IMR-90 (cell line): ENCODE data around the gene DCLK1. TPM values are rescaled to one million over a fixed set of nuclear protein-coding genes. Genes with fewer than 3 reads are reported as not detected.

Source experiments
- ATAC-seq: fragments of 200-7000 bp; cut with Tn5 transposase; 2 replicates; pipeline ENCODE4 v1.9.1; 2020; ENCODE audit warnings: low read depth, mild to moderate bottlenecking, moderate library complexity
- BruUV-seq: library from RNA; stranded (reverse); fragments of 400-500 nt; replicated peaks from 2 replicates; lab custom pipeline; 2021; lab: Mats Ljungman, UMichigan
- CTCF ChIA-PET: fragments of 300-600 bp; formaldehyde crosslinking; extraction: SDS; loops from one replicate; lab custom pipeline; 2021; ENCODE audit warnings: antibody characterized with exemption; lab: Yijun Ruan, JAX
- POLR2A ChIA-PET: fragments of 300-600 bp; sonication (Branson Sonifier 250); formaldehyde crosslinking; loops from one replicate; lab custom pipeline; 2022; ENCODE audit warnings: antibody characterized with exemption; ENCODE audit not compliant: unreplicated experiment; lab: Charles Lee
- DNase-seq: peaks from one replicate; pipeline ENCODE4 v3.0.0; 2013
- H2AFZ ChIP-seq: replicated peaks from 2 replicates; pipeline ENCODE3; 2013; ENCODE audit warnings: low read length, mild to moderate bottlenecking; ENCODE audit not compliant: poor library complexity
- H2AK5ac ChIP-seq: 2 replicates; pipeline ENCODE4 v1.6.1; 2013; ENCODE audit warnings: low read depth, low read length, inconsistent platforms
- H2AK9ac ChIP-seq: replicated peaks from 2 replicates; pipeline ENCODE3; 2013; ENCODE audit warnings: mild to moderate bottlenecking, low read depth, low read length, moderate library complexity; ENCODE audit not compliant: poor library complexity
- H2BK120ac ChIP-seq: 2 replicates; pipeline ENCODE4 v1.6.1; 2013; ENCODE audit warnings: low read depth, low read length, inconsistent platforms
- H2BK15ac ChIP-seq: 3 replicates; pipeline ENCODE4 v1.6.1; 2013; ENCODE audit warnings: low read depth, low read length, inconsistent platforms
- H2BK20ac ChIP-seq: 2 replicates; pipeline ENCODE4 v1.6.1; 2013; ENCODE audit warnings: low read depth, mild to moderate bottlenecking, inconsistent platforms, low read length, moderate library complexity
- H2BK5ac ChIP-seq: 2 replicates; pipeline ENCODE4 v1.6.1; 2013; ENCODE audit warnings: mild to moderate bottlenecking, low read depth, low read length, inconsistent platforms; ENCODE audit not compliant: poor library complexity, severe bottlenecking
- H3K14ac ChIP-seq: replicated peaks from 2 replicates; pipeline ENCODE4 v1.6.1; 2013; ENCODE audit warnings: low read depth, low read length, inconsistent platforms
- H3K18ac ChIP-seq: 2 replicates; pipeline ENCODE4 v1.6.1; 2013; ENCODE audit warnings: low read depth, low read length, control low read depth
- H3K23ac ChIP-seq: 2 replicates; pipeline ENCODE4 v1.6.1; 2013; ENCODE audit warnings: low read depth, low read length, inconsistent platforms
- H3K27ac ChIP-seq: 2 replicates; pipeline ENCODE4 v1.5.1; 2013; ENCODE audit warnings: mild to moderate bottlenecking, control low read depth, low read length; ENCODE audit not compliant: insufficient read depth
- H3K27me3 ChIP-seq: 2 replicates; pipeline ENCODE4 v1.6.1; 2013; ENCODE audit warnings: low read length; ENCODE audit not compliant: control insufficient read depth, insufficient read depth
- H3K36me3 ChIP-seq: 2 replicates; pipeline ENCODE4 v1.6.1; 2013; ENCODE audit warnings: low read length, mixed read lengths; ENCODE audit not compliant: control insufficient read depth, insufficient read depth
- H3K4ac ChIP-seq: 2 replicates; pipeline ENCODE4 v1.6.1; 2013; ENCODE audit warnings: low read depth, low read length, inconsistent platforms
- H3K4me1 ChIP-seq: 2 replicates; pipeline ENCODE4 v1.6.1; 2013; ENCODE audit warnings: low read length, mixed read lengths; ENCODE audit not compliant: control insufficient read depth, insufficient read depth
- H3K4me2 ChIP-seq: 2 replicates; pipeline ENCODE4 v1.6.1; 2013; ENCODE audit warnings: low read depth, mild to moderate bottlenecking, control low read depth, low read length, moderate library complexity
- H3K4me3 ChIP-seq: 2 replicates; pipeline ENCODE4 v1.5.1; 2013; ENCODE audit warnings: low read depth, mild to moderate bottlenecking, control low read depth, low read length, moderate library complexity; ENCODE audit not compliant: insufficient read depth
- H3K56ac ChIP-seq: 2 replicates; pipeline ENCODE4 v1.6.1; 2013; ENCODE audit warnings: low read length, inconsistent platforms; ENCODE audit not compliant: insufficient read depth; ENCODE audit errors: extremely low read depth
- H3K79me1 ChIP-seq, 2 experiments: 2 replicates each; pipeline ENCODE4 v1.6.1; 2013; ENCODE audit warnings: low read length in 2 of 2, inconsistent platforms in 1 of 2, low read depth in 1 of 2
- H3K9ac ChIP-seq: 2 replicates; pipeline ENCODE4 v1.6.1; 2013; ENCODE audit warnings: low read depth, low read length, control low read depth
- H3K9me1 ChIP-seq: 2 replicates; pipeline ENCODE4 v1.6.1; 2013; ENCODE audit warnings: low read length, inconsistent platforms; ENCODE audit not compliant: insufficient read depth
- H3K9me3 ChIP-seq: 2 replicates; pipeline ENCODE4 v1.6.1; 2013; ENCODE audit warnings: low read length; ENCODE audit not compliant: control insufficient read depth, insufficient read depth
- H4K20me1 ChIP-seq: 2 replicates; pipeline ENCODE4 v1.6.1; 2013; ENCODE audit warnings: low read length, inconsistent platforms; ENCODE audit not compliant: insufficient read depth
- H4K5ac ChIP-seq: 2 replicates; pipeline ENCODE4 v1.6.1; 2013; ENCODE audit warnings: mild to moderate bottlenecking, low read depth, low read length, control low read depth
- H4K8ac ChIP-seq, 2 experiments: 2 replicates each; pipeline ENCODE4 v1.6.1; 2013; ENCODE audit warnings: low read depth in 2 of 2, low read length in 2 of 2, control low read depth in 1 of 2, inconsistent platforms in 1 of 2
- H4K91ac ChIP-seq: 2 replicates; pipeline ENCODE4 v1.6.1; 2013; ENCODE audit warnings: low read depth, low read length, inconsistent platforms; ENCODE audit not compliant: insufficient read depth
- BHLHE40 ChIP-seq: fragments of 150-350 bp; IDR thresholded peaks from 2 replicates; pipeline ENCODE4 v1.6.1; 2016; ENCODE audit warnings: mild to moderate bottlenecking, low read depth, low read length
- CEBPB ChIP-seq: IDR thresholded peaks from 2 replicates; pipeline ENCODE4 v1.6.1; 2012; ENCODE audit warnings: low read depth, low read length, improper control_type of control experiment
- MAFK ChIP-seq: IDR thresholded peaks from 2 replicates; pipeline ENCODE4 v1.6.1; 2012; ENCODE audit warnings: low read depth, low read length, improper control_type of control experiment
- NFE2L2 ChIP-seq: fragments of 150-350 bp; IDR thresholded peaks from 2 replicates; pipeline ENCODE4 v1.6.1; 2016; ENCODE audit warnings: low read depth, mild to moderate bottlenecking, low read length
- POLR2A ChIP-seq: IDR thresholded peaks from 2 replicates; pipeline ENCODE4 v1.6.1; 2012; ENCODE audit warnings: mild to moderate bottlenecking, low read depth, low read length
- RAD21 ChIP-seq: IDR thresholded peaks from 2 replicates; pipeline ENCODE4 v1.6.1; 2012; ENCODE audit warnings: low read length, improper control_type of control experiment
- RFX5 ChIP-seq: IDR thresholded peaks from 2 replicates; pipeline ENCODE4 v1.8.0; 2012; ENCODE audit warnings: low read depth, mild to moderate bottlenecking, low read length, moderate library complexity
- WGBS, 2 experiments: methylation state at CpG; one replicate each; pipeline versions ENCODE4 v1.1.5 to v1.1.7; 2013; ENCODE audit warnings: missing lambda C conversion rate in 2 of 2; ENCODE audit not compliant: insufficient read length in 1 of 2; ENCODE audit errors: extremely low coverage in 2 of 2; 5-methylcytosine and 5-hydroxymethylcytosine counted together
- dilution Hi-C: fragments of 300-500 bp; cut with HindIII; formaldehyde crosslinking; loops from one replicate; pipeline ENCODE4 v1.14.3; 2018; ENCODE audit warnings: low sequenced_read_pairs; ENCODE audit not compliant: unreplicated experiment
- in situ Hi-C: fragments of 300-500 bp; cut with MboI; formaldehyde crosslinking; loops from 3 replicates; pipeline ENCODE4 v1.14.3; 2019; ENCODE audit warnings: low sequenced_read_pairs, inconsistent platforms, mixed read lengths
- intact Hi-C: fragments of 100-400 bp; cut with micrococcal nuclease; formaldehyde crosslinking; loops from 2 replicates; pipeline ENCODE4 v1.10.0; 2022
- polyA plus RNA-seq, 3 experiments: library from polyadenylated mRNA; depleted of rRNA; stranded (reverse); fragments of >200 nt; gene quantifications; 2 replicates each; pipeline ENCODE4 v1.2.3, GENCODE V29; 2012; ENCODE audit warnings: low replicate concordance in 1 of 3
- total RNA-seq: library from RNA; depleted of rRNA; stranded (reverse); fragments of >200 nt; gene quantifications from 2 replicates; pipeline ENCODE4 v1.2.3, GENCODE V29; 2012
- TF ChIP-seq, protein P1 (sequence below): fragments of 150-350 bp; IDR thresholded peaks from 2 replicates; pipeline ENCODE4 v1.6.1; 2016; ENCODE audit warnings: low read depth, mild to moderate bottlenecking, low read length, moderate library complexity, borderline replicate concordance

Gene DCLK1
- total and polyA plus RNA-seq, 2 of the 4 experiments (the other 2 are of a cell fraction): under 0.01 to 0.02 TPM

DNA sequence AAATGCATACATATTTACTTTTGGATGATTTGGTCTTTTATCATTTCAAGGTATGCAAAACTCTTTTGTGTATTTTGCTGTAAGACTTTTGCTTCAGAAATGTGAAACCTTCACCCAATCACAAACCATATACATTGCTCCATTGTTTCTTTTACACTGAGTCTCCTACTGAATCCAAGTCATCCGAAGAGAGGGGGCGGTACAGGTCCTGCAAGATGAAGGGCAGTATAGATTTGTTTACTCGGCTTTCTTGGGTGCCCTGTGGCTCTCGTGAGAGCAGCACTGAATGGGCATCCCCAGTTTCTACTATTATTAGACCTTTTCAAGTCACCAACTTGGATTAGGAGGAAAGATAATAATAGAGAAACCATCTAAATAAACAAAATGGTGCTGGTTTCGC, 280.6 kb downstream of the DCLK1 start:
- Histone ChIP-seq H3K18ac (no peak overlapping the region), H4K20me1 (no peaks in the 10 kb centered on the region), H4K5ac (no peak overlapping the region), H3K4me2 (no peak overlapping the region), H2AFZ (no peak overlapping the region), H4K91ac (no peak overlapping the region), H3K4me3 (no peak overlapping the region), H3K9ac (no peak overlapping the region), H2BK5ac (no peak overlapping the region), H3K14ac (no peak overlapping the region), H2BK20ac (no peak overlapping the region), H3K9me1 (no peaks in the 10 kb centered on the region), H3K36me3 (no peaks in the 10 kb centered on the region), H3K27me3 (no peaks in the 10 kb centered on the region), H2AK9ac (no peak overlapping the region), H3K27ac (no peak overlapping the region), H3K56ac (no peak overlapping the region), H3K4ac (no peak overlapping the region), H2BK120ac (no peak overlapping the region), H3K9me3 (no peaks in the 10 kb centered on the region), H3K23ac (no peak overlapping the region), H2AK5ac (no peak overlapping the region), H3K4me1 (no peaks in the 10 kb centered on the region), H3K79me1 (no peaks in the 10 kb centered on the region), H2BK15ac (no peak overlapping the region), H4K8ac (no peak overlapping the region)
- DNase-seq: no peak
- in situ Hi-C loops: no loop called here
- TF ChIP-seq BHLHE40 (no peak), RAD21 (no peak), MAFK (no peak), POLR2A (no peak), CEBPB (no peak), RFX5 (no peak), NFE2L2 (no peak)
- TF ChIP-seq, protein P1, sequence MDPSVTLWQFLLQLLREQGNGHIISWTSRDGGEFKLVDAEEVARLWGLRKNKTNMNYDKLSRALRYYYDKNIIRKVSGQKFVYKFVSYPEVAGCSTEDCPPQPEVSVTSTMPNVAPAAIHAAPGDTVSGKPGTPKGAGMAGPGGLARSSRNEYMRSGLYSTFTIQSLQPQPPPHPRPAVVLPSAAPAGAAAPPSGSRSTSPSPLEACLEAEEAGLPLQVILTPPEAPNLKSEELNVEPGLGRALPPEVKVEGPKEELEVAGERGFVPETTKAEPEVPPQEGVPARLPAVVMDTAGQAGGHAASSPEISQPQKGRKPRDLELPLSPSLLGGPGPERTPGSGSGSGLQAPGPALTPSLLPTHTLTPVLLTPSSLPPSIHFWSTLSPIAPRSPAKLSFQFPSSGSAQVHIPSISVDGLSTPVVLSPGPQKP: no peak
- no CpG with 5 or more reads among the region's 5 CpGs for WGBS, 2 experiments
- intact Hi-C loops: no loop called here
- no peak for ATAC-seq
- no TSS peak for BruUV-seq
- ChIA-PET CTCF (no interaction called here), POLR2A (no interaction called here)
- dilution Hi-C loops: no loop called here
